ENCODE measurements around the gene C11orf91.

The C11orf91 gene

DNA sequence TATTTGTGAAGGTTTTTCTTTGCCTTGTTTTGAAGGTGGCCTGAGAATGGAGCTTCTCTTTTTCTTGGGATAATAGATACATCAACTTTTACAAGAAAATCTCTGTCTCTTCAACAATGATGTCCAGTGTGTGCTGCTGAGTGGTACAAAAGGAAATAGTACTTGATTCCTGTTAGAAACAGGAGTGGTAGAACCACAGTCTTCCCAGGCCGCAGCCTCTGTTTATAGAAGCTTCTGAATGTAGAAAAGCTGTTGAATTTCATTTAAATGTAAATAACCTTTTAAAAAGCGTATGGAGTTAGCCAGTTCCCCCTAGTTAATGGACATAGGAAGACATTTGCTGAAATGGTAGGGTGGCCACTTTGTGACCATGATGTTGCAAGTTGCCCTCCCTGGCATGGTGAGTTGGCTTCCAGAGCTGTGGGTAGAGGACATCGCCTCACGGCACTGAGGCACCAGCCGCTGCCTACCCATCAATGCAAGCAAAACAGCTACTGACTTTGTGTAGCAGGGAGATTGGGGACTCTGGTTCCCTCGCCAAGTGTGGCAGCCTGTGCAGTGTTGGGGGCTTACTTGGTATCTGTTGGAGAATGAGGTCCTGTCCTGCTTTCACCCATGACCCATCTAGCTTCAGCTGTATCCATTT, 31.6 kb downstream of the C11orf91 start:
- TF ChIP-seq, protein P1, sequence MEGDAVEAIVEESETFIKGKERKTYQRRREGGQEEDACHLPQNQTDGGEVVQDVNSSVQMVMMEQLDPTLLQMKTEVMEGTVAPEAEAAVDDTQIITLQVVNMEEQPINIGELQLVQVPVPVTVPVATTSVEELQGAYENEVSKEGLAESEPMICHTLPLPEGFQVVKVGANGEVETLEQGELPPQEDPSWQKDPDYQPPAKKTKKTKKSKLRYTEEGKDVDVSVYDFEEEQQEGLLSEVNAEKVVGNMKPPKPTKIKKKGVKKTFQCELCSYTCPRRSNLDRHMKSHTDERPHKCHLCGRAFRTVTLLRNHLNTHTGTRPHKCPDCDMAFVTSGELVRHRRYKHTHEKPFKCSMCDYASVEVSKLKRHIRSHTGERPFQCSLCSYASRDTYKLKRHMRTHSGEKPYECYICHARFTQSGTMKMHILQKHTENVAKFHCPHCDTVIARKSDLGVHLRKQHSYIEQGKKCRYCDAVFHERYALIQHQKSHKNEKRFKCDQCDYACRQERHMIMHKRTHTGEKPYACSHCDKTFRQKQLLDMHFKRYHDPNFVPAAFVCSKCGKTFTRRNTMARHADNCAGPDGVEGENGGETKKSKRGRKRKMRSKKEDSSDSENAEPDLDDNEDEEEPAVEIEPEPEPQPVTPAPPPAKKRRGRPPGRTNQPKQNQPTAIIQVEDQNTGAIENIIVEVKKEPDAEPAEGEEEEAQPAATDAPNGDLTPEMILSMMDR (IDR thresholded peaks at IDR 0.05; ENCODE audit: low read depth, low read length, missing control alignments), result no peak
- DNase-seq (ENCODE audit: low read depth), result no peak
- H3K4me3 ChIP-seq (ENCODE audit: low read depth, low read length), result no peak overlapping the region

DNA sequence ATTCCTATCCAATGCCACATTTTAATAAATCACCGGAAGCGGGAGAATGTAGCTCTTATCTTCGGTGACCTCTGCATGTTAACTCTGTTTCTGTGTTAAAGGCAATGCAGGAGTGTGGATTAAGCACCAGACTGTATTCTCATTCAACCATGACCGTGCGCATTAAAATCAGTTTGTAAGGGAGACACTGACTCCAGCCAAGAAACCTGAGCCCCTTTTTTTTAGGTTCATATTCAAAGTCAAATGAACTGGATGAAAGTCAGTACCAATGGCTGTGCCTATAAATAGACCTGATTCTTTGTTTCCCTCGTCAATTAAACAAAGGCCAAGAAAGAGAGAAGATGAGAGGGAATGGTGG, 32.2 kb downstream of the C11orf91 start:
- no peak for DNase-seq (ENCODE audit: low read depth)
- TF ChIP-seq, protein P1 (IDR thresholded peaks at IDR 0.05; ENCODE audit: low read depth, low read length, missing control alignments), result no peak
- no peak overlapping the region for H3K4me3 ChIP-seq (ENCODE audit: low read depth, low read length)

DNA sequence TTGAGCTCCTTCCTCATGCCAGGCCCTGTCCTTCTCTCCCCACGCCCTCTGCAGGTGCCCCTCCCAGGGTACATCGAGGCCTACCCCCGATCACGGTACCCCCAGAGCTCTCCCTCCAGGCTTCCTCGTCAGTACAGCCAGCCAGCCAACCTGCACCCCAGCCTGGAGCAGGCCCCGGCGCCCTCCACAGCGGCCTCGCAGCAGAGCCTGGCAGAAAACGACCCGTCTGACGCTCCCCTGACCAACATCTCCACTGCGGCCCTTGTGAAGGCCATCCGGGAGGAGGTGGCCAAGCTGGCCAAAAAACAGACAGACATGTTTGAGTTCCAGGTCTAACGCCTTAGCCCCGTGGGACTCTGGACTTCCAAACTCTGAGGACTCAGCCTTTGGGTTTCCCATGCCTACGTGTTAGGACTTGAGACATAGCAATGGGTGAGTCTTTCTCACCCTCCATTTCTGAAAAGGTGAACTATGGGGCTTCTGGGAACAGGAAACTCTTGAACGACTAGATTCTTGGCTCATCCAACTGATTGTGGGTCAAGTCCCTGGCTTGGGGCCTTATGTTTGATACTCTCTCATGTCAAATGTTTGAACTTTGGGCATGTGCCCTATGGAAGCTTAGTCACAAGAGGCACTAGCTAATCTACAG, 32.7 kb downstream of the C11orf91 start:
- no peak for DNase-seq (ENCODE audit: low read depth)
- TF ChIP-seq, protein P1 (IDR thresholded peaks at IDR 0.05; ENCODE audit: low read depth, low read length, missing control alignments), result no peak
- no peak overlapping the region for H3K4me3 ChIP-seq (ENCODE audit: low read depth, low read length)

DNA sequence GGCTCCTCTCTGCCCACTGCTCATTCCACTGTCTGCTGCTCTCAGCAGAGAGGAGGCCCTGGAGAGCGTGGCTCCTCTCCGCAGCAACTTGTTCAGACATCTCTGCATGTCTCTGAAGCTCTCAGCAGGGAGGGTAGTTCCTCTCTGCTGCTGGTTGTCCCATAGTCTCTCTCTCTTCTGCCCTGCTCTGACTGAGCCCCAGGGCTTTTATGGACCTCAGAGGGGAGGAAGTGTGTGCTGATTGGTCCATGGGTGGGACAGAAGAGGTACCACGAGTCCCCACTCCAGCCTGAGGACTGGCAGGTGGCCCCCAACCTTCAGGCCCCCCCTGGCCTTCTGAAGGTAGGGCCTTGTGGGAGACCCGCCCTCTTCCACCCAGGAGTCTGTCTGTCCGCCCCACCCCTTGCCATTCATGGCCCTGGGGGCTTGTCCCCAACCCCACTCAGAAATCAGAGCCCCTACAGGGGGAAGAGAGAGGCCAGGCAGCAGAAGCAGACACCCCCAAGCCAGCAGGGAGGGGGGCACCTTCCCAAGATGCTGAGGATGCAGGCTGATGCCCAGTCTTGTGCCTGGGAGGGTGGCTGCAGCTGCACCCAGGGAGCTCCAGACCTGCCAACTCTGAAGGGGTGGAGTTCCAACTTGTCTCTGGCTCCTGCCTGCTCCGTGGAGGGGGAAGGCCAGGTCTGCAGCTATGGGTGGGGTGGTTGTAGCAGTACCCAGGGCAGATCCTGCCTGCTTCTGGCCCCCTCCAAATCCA, 35.1 kb downstream of the C11orf91 start:
- no peak for DNase-seq (ENCODE audit: low read depth)
- H3K4me3 ChIP-seq (ENCODE audit: low read depth, low read length), result no peak overlapping the region
- TF ChIP-seq, protein P1 (IDR thresholded peaks at IDR 0.05; ENCODE audit: low read depth, low read length, missing control alignments), result no peak

DNA sequence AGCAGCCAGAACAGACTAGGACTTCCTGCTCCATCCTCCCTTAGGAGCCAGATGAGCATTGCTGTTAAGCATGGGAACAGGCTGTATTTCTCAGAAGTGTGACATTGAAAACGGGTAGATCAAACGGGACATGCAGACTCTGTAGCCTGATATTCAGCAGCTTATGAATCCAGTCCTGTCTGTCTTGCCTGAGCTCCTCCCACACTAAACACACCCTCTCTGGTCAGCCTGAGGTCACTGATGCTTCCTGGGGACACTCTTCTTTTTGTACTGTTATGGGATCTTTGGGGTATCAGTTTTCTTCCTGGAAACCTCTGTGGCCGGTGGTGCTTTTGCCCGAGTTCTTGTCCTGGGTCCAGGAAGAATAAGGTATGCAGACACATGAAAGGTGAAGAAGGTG, 35.8 kb downstream of the C11orf91 start:
- H3K4me3 ChIP-seq (ENCODE audit: low read depth, low read length), result no peak overlapping the region
- no peak for DNase-seq (ENCODE audit: low read depth)
- TF ChIP-seq, protein P1 (IDR thresholded peaks at IDR 0.05; ENCODE audit: low read depth, low read length, missing control alignments), result no peak

DNA sequence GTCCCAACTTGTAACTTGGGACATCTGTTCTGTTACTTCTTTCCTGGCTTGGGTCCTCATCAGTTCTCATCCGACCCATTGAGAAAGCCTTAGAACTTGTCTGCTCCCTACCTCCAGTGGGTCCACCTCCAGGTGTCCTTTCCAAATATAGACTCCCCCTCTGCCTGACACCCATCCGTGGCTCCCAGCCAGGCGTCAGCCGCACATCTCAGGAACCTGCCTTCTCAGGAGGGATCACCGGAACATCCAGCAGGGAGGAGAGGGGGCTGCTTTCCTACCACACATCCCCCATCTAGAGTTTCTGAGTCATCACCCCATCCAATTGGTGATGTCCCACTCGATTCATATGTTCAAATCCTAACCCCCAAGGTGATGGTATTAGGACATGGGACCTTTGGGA, 36.5 kb downstream of the C11orf91 start:
- TF ChIP-seq, protein P1 (IDR thresholded peaks at IDR 0.05; ENCODE audit: low read depth, low read length, missing control alignments), result no peak
- H3K4me3 ChIP-seq (ENCODE audit: low read depth, low read length), result no peak overlapping the region
- DNase-seq (ENCODE audit: low read depth), result no peak

All from GM12864 (cell line).